ENCODE measurements around the gene DUS1L.

Gene DUS1L

DNA sequence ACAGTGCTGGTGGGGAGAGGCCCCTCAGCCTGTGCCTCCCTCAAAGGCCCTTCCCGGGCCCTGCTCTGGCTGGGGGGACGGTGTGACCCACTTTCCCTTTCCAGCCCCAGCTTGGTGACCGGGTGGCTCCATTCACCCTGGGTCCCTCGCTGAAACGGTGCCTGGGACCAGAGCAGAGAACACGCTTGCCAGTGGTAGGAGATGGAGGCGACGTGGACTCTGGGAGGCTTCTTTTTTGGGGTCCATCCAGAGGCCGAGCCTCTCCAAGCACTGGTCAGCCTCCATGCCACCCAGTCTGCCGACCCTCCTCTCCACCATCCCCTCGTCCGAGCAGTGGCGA is 50.7 kb downstream of the DUS1L start:
- TF ChIP-seq, protein P1, sequence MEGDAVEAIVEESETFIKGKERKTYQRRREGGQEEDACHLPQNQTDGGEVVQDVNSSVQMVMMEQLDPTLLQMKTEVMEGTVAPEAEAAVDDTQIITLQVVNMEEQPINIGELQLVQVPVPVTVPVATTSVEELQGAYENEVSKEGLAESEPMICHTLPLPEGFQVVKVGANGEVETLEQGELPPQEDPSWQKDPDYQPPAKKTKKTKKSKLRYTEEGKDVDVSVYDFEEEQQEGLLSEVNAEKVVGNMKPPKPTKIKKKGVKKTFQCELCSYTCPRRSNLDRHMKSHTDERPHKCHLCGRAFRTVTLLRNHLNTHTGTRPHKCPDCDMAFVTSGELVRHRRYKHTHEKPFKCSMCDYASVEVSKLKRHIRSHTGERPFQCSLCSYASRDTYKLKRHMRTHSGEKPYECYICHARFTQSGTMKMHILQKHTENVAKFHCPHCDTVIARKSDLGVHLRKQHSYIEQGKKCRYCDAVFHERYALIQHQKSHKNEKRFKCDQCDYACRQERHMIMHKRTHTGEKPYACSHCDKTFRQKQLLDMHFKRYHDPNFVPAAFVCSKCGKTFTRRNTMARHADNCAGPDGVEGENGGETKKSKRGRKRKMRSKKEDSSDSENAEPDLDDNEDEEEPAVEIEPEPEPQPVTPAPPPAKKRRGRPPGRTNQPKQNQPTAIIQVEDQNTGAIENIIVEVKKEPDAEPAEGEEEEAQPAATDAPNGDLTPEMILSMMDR (IDR thresholded peaks at IDR 0.05; ENCODE audit: borderline replicate concordance, insufficient read depth, low read depth, low read length) = no peak
- no peak overlapping the region for H3K4me3 ChIP-seq (ENCODE audit: low read depth, low read length)

DNA sequence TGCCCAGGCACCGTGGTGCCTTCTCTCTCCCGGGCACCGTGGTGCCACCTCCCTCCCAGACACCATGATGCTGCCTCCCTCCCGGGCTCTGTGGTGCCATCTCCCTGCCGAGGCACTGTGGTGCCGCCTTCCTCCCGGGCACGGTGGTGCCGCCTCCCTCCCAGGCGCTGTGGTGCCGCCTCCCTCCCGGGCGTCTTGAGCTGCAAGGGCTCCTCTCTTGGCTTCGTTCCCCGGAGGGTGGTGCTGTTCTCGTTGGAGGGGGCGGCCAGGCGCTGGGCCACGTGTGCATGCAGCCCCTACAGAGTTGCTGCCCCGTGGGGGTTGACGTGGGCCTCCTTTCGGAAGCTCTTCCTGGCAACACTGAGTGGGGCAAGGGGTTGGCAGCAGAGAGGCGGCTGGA is 51.2 kb downstream of the DUS1L start:
- TF ChIP-seq, protein P1 (IDR thresholded peaks at IDR 0.05; ENCODE audit: borderline replicate concordance, insufficient read depth, low read depth, low read length) = no peak

DNA sequence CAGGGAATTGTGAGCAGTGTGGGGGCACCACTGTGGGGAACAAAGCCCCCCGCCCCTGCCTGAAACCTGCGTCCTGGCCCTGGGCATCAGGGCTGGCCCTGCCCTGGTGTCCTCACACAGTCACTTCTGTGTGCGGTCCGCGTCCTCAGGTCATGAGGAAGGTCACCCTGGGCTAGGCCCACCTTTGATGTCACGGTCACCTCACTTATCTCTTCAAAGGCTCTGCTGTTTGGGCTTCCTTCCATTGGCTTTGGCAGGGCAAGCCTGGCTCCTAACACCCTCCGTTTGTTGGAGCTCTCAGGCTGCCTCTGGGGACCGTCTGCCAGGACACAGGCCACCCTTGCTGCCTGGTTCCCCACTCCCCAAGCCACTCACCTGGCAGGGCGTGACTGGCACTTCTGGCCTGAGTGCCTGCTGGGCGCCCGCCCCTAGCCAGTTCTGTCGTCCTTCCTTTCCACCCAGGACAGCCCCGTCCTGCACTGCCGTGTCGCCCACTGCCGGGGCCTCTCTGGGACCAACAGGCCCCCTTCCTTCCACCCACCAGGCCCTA is 51.8 kb downstream of the DUS1L start:
- TF ChIP-seq, protein P1 (IDR thresholded peaks at IDR 0.05; ENCODE audit: borderline replicate concordance, insufficient read depth, low read depth, low read length) = no peak
- H3K4me3 ChIP-seq (ENCODE audit: low read depth, low read length) = no peak overlapping the region

More for the DNA sequence above, 51.2 kb downstream of the DUS1L start:
- H3K4me3 ChIP-seq (ENCODE audit: low read depth, low read length) = no peak overlapping the region

DNA sequence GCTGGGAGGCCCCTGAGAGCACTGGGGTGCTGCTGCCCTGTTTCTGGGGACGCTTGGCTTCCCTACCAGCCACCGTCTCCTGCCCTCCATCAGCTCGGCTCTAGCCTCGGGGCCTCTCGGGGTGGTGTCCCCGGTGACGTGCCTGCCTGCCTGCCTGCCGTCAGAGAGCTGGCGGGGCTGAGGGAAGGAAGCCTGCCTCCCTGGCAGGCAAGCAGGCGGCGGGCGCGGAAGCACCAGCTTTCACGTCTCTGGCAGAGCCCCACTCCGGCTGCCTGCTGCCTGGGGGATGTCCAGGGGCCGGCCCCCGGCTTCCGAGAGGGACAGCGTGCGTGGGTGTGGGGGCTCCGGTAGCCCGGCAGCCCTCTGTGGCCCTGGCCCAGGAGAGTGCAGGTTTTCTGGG is 52.3 kb downstream of the DUS1L start:
- TF ChIP-seq, protein P1 (IDR thresholded peaks at IDR 0.05; ENCODE audit: borderline replicate concordance, insufficient read depth, low read depth, low read length) = no peak
- H3K4me3 ChIP-seq (ENCODE audit: low read depth, low read length) = no peak overlapping the region

DNA sequence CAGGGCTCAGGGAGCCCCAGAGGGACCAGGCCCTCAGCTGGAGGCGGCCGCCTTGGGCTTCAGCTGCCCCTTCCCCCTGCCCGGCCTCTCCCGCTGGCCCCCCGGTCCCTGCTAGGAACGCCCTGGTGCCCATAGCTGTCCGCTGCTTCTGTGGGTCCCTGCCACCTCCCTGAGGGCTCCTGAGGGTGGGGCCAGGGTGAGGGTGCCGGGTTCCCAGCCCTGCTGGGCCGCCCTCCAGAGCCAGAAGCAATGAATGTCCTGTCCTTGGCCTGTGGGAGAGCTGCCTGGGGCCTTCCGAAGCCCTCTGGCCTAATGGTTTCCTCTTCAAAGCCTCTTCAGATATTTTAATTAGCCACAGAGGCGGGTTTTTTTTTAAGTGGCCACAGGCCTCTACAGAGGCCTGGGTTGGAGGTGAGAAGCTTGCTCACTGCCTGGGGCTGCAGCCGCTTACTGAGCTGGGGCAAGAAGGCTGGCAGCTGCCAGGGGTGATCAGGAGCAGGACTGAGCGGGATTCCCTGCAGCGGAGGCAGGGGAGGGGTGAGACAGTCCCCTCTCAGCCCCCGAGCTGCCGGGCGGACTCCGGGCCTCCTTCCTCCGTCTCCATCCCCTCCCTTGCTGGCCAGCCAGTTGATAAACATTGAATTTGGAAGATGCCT is 52.8 kb downstream of the DUS1L start:
- H3K4me3 ChIP-seq (ENCODE audit: low read depth, low read length) = no peak overlapping the region
- TF ChIP-seq, protein P1 (IDR thresholded peaks at IDR 0.05; ENCODE audit: borderline replicate concordance, insufficient read depth, low read depth, low read length) = no peak

DNA sequence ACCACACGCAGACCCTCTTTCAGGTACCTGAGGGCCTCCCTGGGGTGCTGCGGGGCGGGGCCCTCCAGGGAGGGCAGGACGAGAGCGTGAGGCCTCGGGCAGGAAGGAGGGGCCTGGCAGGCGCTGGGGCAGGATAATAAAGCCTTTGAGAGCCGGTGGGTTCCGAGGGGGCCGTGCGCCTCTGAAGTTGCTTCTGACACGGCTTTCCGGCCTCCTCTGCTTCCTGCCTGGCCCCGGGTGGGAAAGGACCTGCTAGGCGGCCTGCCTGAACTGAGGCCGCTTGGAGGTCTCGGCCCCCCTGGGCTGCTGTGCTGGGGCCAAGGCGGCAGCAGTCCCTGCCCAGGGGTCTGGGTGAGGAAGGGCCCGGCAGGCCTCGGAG is 53.4 kb downstream of the DUS1L start:
- TF ChIP-seq, protein P1 (IDR thresholded peaks at IDR 0.05; ENCODE audit: borderline replicate concordance, insufficient read depth, low read depth, low read length) = no peak
- H3K4me3 ChIP-seq (ENCODE audit: low read depth, low read length) = no peak overlapping the region

DNA sequence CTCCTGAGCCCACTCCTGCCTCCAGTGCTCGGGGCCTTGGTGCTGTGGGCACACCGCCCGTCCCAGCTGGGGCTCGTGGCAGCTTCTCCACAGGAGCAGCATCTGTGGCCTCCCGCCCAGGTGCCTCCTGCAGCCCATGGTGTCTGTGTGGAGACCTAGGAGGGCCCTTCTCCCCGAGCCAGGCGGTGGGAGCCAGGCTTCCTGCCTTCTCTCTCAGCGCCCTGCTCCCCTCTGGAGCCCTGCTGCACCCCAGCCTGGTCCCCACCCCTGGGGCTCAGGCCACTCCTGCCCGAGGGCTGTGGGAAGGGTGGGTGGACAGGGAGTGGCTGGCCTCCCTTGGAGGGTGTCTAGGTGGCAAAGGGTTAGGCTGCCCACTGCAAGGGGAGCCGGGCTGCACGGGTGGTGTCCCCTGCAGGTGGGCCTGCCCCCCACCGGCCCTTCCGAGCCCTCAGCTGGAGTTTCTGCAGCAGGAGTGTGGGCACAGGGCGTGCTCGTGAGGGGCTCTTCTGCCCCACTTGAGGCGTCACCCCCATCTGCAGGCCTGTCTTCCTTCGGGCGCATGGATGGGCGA is 53.9 kb downstream of the DUS1L start:
- TF ChIP-seq, protein P1 (IDR thresholded peaks at IDR 0.05; ENCODE audit: borderline replicate concordance, insufficient read depth, low read depth, low read length) = no peak

More for the DNA sequence above, 53.9 kb downstream of the DUS1L start:
- no peak overlapping the region for H3K4me3 ChIP-seq (ENCODE audit: low read depth, low read length)

Data from GM12875 (cell line).